SK-N-SH treated with all-trans-retinoic acid at 6 μM for 48 hours (cell line): Measurements from ENCODE around the gene POMGNT2.

Experiments used
- ATAC-seq: fragments of 200-7000 bp; cut with Tn5 transposase; 3 replicates; pipeline ENCODE4 v1.9.1; 2020; ENCODE audit warnings: mild to moderate bottlenecking, moderate library complexity
- ARNTL ChIP-seq: fragments of 450-650 bp; formaldehyde crosslinking; IDR thresholded peaks from 2 replicates; pipeline ENCODE4 v1.5.0; 2020; ENCODE audit warnings: low read depth, mild to moderate bottlenecking, moderate library complexity, borderline replicate concordance
- BACH2 ChIP-seq: fragments of 250-450 bp; sonication (Bioruptor Pico); IDR thresholded peaks from 2 replicates; pipeline ENCODE4 v1.9.0; 2021; ENCODE audit warnings: mild to moderate bottlenecking, borderline replicate concordance
- CSDC2 ChIP-seq: fragments of 250-450 bp; sonication (Bioruptor Pico); IDR thresholded peaks from 2 replicates; pipeline ENCODE4 v1.5.0; 2020; ENCODE audit warnings: mild to moderate bottlenecking, moderate library complexity
- ESRRG ChIP-seq: fragments of 250-450 bp; sonication (Bioruptor Pico); IDR thresholded peaks from 2 replicates; pipeline ENCODE4 v1.6.1; 2021; ENCODE audit warnings: mild to moderate bottlenecking
- GLIS3 ChIP-seq: fragments of 250-450 bp; sonication (Bioruptor Pico); IDR thresholded peaks from 2 replicates; pipeline ENCODE4 v1.5.0; 2020; ENCODE audit warnings: mild to moderate bottlenecking, moderate library complexity
- ISL1 ChIP-seq: fragments of 250-450 bp; sonication (Bioruptor Pico); IDR thresholded peaks from 2 replicates; pipeline ENCODE4 v2.1.2; 2022; ENCODE audit warnings: mild to moderate bottlenecking, moderate library complexity
- OSR1 ChIP-seq: fragments of 250-450 bp; sonication (Bioruptor Pico); IDR thresholded peaks from 2 replicates; pipeline ENCODE4 v1.8.0; 2022; ENCODE audit warnings: moderate library complexity, mild to moderate bottlenecking, inconsistent platforms
- PPARA ChIP-seq: fragments of 250-450 bp; sonication (Bioruptor Pico); IDR thresholded peaks from 2 replicates; pipeline ENCODE4 v1.5.0; 2020; ENCODE audit warnings: mild to moderate bottlenecking, borderline replicate concordance
- SNAI2 ChIP-seq: fragments of 250-450 bp; sonication (Bioruptor Pico); IDR thresholded peaks from 2 replicates; pipeline ENCODE4 v1.5.0; 2020; ENCODE audit warnings: mild to moderate bottlenecking, moderate library complexity
- TCF4 ChIP-seq: fragments of 250-450 bp; sonication (Bioruptor Pico); IDR thresholded peaks from 2 replicates; pipeline ENCODE4 v1.8.0; 2021; ENCODE audit warnings: mild to moderate bottlenecking, moderate library complexity, borderline replicate concordance
- ZC3H10 ChIP-seq: fragments of 250-450 bp; sonication (Bioruptor Pico); IDR thresholded peaks from 2 replicates; pipeline ENCODE4 v1.5.1; 2021; ENCODE audit warnings: mild to moderate bottlenecking, moderate library complexity
- ZFP3 ChIP-seq: fragments of 250-450 bp; sonication (Bioruptor Pico); IDR thresholded peaks from 2 replicates; pipeline ENCODE4 v1.5.0; 2020; ENCODE audit warnings: mild to moderate bottlenecking, moderate library complexity
- ZFP30 ChIP-seq: fragments of 450-650 bp; formaldehyde crosslinking; IDR thresholded peaks from 2 replicates; pipeline ENCODE4 v1.5.0; 2022; ENCODE audit warnings: mild to moderate bottlenecking, moderate library complexity
- ZNF565 ChIP-seq: fragments of 450-650 bp; formaldehyde crosslinking; conservative IDR thresholded peaks from 2 replicates; pipeline ENCODE4 v1.5.0; 2020; ENCODE audit warnings: low read depth, mild to moderate bottlenecking, moderate library complexity
- ZNF70 ChIP-seq: fragments of 450-650 bp; formaldehyde crosslinking; IDR thresholded peaks from 2 replicates; pipeline ENCODE4 v1.5.0; 2020; ENCODE audit warnings: mild to moderate bottlenecking, moderate library complexity
- ZNF8 ChIP-seq: fragments of 450-650 bp; formaldehyde crosslinking; IDR thresholded peaks from 2 replicates; pipeline ENCODE4 v1.5.0; 2020; ENCODE audit warnings: mild to moderate bottlenecking, moderate library complexity
- TF ChIP-seq, protein P1 (sequence below): fragments of 250-450 bp; sonication (Bioruptor Pico); IDR thresholded peaks from 2 replicates; pipeline ENCODE4 v1.5.1; 2020; ENCODE audit warnings: low read depth, mild to moderate bottlenecking, moderate library complexity
- TF ChIP-seq, protein P2 (sequence below): fragments of 250-450 bp; sonication (Bioruptor Pico); IDR thresholded peaks from 2 replicates; pipeline ENCODE4 v1.5.0; 2020; ENCODE audit warnings: mild to moderate bottlenecking, moderate library complexity
- TF ChIP-seq, protein P3 (sequence below): fragments of 250-450 bp; sonication (Bioruptor Pico); IDR thresholded peaks from 2 replicates; pipeline ENCODE4 v1.8.0; 2020; ENCODE audit warnings: mild to moderate bottlenecking, moderate library complexity, borderline replicate concordance
- TF ChIP-seq, protein P4 (sequence below): fragments of 250-450 bp; sonication (Bioruptor Pico); IDR thresholded peaks from 2 replicates; pipeline ENCODE4 v1.5.1; 2021; ENCODE audit warnings: mild to moderate bottlenecking, moderate library complexity

POMGNT2 gene

DNA sequence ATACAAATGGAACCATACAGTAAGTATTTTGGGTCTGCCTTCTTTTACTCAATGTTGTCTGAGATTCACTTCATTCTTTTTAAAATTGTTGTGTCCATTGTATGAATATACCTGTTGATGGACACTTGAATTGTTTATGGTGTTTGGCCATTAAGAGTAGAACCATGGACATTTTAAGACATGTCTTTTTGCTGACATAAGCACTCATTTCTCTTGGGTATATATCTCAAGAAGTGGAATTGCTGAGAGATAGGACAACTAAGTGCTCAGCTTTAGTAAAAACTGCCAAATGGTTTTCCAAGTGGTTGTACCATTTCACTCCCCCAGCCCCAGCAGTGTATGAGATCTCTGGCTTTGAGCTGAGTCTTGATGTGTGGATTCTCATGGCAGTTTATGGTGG lies 28.2 kb downstream of the POMGNT2 start (continued):
- no peak for TF ChIP-seq ARNTL (CRISPR knock-in tag)
- TF ChIP-seq, protein P1, sequence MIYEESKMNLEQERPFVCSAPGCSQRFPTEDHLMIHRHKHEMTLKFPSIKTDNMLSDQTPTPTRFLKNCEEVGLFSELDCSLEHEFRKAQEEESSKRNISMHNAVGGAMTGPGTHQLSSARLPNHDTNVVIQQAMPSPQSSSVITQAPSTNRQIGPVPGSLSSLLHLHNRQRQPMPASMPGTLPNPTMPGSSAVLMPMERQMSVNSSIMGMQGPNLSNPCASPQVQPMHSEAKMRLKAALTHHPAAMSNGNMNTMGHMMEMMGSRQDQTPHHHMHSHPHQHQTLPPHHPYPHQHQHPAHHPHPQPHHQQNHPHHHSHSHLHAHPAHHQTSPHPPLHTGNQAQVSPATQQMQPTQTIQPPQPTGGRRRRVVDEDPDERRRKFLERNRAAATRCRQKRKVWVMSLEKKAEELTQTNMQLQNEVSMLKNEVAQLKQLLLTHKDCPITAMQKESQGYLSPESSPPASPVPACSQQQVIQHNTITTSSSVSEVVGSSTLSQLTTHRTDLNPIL (CRISPR knock-in tag), result no peak
- no peak for TF ChIP-seq TCF4 (CRISPR knock-in tag)
- TF ChIP-seq, protein P2, sequence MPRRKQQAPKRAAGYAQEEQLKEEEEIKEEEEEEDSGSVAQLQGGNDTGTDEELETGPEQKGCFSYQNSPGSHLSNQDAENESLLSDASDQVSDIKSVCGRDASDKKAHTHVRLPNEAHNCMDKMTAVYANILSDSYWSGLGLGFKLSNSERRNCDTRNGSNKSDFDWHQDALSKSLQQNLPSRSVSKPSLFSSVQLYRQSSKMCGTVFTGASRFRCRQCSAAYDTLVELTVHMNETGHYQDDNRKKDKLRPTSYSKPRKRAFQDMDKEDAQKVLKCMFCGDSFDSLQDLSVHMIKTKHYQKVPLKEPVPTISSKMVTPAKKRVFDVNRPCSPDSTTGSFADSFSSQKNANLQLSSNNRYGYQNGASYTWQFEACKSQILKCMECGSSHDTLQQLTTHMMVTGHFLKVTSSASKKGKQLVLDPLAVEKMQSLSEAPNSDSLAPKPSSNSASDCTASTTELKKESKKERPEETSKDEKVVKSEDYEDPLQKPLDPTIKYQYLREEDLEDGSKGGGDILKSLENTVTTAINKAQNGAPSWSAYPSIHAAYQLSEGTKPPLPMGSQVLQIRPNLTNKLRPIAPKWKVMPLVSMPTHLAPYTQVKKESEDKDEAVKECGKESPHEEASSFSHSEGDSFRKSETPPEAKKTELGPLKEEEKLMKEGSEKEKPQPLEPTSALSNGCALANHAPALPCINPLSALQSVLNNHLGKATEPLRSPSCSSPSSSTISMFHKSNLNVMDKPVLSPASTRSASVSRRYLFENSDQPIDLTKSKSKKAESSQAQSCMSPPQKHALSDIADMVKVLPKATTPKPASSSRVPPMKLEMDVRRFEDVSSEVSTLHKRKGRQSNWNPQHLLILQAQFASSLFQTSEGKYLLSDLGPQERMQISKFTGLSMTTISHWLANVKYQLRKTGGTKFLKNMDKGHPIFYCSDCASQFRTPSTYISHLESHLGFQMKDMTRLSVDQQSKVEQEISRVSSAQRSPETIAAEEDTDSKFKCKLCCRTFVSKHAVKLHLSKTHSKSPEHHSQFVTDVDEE (CRISPR knock-in tag), result no peak
- no peak for TF ChIP-seq ZNF565
- no peak for TF ChIP-seq ZC3H10 (CRISPR knock-in tag)
- no peak for TF ChIP-seq BACH2
- TF ChIP-seq ISL1, result no peak
- TF ChIP-seq PPARA (CRISPR knock-in tag), result no peak
- TF ChIP-seq GLIS3, result no peak
- TF ChIP-seq, all 23 proteins: peak for 0

DNA sequence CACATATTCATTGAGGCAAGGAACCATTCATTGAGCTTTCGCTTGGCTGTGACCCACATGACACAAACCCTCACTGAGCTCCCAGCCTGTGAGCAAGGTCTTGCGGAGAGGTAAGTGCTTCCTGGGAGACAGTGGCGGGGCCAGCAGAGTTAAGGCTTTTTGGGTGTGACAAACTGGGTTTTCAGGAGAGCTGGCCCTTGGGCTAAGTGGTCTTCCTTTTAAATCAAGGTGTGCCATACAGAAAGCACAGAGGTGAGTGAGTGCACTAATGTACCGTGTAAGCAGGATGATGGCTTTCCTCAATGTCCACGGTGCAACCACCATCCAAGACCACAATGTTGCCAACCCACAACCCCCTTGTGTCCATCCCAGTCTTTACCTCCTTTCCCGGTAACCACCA lies 28.6 kb downstream of the POMGNT2 start:
- TF ChIP-seq CSDC2 (CRISPR knock-in tag) (no peak), OSR1 (no peak), TCF4 (CRISPR knock-in tag) (no peak), ISL1 (no peak), ZNF8 (CRISPR knock-in tag) (no peak), ZFP3 (no peak), ZFP30 (CRISPR knock-in tag) (no peak), ZNF565 (no peak), BACH2 (no peak), ZC3H10 (CRISPR knock-in tag) (no peak), PPARA (CRISPR knock-in tag) (no peak), GLIS3 (no peak), ESRRG (CRISPR knock-in tag) (no peak)
- TF ChIP-seq, protein P3, sequence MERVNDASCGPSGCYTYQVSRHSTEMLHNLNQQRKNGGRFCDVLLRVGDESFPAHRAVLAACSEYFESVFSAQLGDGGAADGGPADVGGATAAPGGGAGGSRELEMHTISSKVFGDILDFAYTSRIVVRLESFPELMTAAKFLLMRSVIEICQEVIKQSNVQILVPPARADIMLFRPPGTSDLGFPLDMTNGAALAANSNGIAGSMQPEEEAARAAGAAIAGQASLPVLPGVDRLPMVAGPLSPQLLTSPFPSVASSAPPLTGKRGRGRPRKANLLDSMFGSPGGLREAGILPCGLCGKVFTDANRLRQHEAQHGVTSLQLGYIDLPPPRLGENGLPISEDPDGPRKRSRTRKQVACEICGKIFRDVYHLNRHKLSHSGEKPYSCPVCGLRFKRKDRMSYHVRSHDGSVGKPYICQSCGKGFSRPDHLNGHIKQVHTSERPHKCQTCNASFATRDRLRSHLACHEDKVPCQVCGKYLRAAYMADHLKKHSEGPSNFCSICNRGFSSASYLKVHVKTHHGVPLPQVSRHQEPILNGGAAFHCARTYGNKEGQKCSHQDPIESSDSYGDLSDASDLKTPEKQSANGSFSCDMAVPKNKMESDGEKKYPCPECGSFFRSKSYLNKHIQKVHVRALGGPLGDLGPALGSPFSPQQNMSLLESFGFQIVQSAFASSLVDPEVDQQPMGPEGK (CRISPR knock-in tag), result no peak
- TF ChIP-seq, protein P1 (CRISPR knock-in tag), result no peak
- TF ChIP-seq, all 23 proteins: peak for 0
- no peak for ATAC-seq

DNA sequence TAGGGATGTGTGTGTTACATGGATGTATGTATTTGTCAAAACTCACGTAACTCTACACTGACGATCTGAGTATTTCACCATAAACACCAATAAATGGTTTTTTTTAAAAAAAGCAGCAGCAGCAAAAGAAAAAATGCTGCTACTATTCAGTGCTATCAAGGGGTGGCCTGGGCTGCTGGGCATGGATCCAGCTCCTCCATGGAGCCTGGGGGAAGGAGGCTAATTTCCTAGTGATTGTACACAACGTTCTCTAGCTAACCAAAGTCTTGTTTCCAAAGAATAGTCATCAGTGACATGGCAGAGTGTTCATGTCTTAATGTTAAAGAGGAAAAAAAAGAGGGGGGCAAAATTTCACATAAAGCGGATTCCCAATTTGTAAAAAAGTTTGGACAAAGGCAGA lies 29.0 kb downstream of the POMGNT2 start:
- no peak for ATAC-seq
- TF ChIP-seq, protein P4, sequence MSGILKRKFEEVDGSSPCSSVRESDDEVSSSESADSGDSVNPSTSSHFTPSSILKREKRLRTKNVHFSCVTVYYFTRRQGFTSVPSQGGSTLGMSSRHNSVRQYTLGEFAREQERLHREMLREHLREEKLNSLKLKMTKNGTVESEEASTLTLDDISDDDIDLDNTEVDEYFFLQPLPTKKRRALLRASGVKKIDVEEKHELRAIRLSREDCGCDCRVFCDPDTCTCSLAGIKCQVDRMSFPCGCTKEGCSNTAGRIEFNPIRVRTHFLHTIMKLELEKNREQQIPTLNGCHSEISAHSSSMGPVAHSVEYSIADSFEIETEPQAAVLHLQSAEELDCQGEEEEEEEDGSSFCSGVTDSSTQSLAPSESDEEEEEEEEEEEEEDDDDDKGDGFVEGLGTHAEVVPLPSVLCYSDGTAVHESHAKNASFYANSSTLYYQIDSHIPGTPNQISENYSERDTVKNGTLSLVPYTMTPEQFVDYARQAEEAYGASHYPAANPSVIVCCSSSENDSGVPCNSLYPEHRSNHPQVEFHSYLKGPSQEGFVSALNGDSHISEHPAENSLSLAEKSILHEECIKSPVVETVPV, result no peak
- TF ChIP-seq ZFP30 (CRISPR knock-in tag) (no peak), ISL1 (no peak), ZNF565 (no peak), CSDC2 (CRISPR knock-in tag) (no peak), TCF4 (CRISPR knock-in tag) (no peak), SNAI2 (CRISPR knock-in tag) (no peak), ZNF8 (CRISPR knock-in tag) (no peak), BACH2 (no peak), ARNTL (CRISPR knock-in tag) (no peak), ZNF70 (CRISPR knock-in tag) (no peak), PPARA (CRISPR knock-in tag) (no peak)
- TF ChIP-seq, protein P3 (CRISPR knock-in tag), result no peak
- TF ChIP-seq, protein P2 (CRISPR knock-in tag), result no peak
- TF ChIP-seq, protein P1 (CRISPR knock-in tag), result no peak
